ENCODE results near the gene DACH1.

DACH1 gene

DNA sequence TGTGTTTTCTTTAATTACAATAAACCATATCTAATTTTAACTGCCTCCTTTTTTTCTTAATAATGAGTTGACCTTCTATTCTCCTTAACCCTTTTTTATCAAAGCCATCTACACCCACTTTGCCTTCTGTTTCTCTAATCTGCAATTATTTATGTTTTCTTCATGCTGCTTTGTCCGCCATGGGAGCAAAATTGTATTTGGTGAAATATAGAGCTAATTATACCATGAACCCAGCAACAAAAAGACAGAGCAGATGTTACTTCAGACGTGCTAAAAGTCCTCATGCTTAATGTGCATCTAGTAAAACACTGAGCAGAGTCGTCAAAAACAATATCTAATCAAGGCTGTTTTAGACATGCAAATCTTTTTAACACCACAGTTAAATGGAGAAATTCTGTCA, 264.7 kb downstream of the DACH1 start:
- Histone ChIP-seq H2AFZ (ENCODE audit: low read depth, low read length) (no peak overlapping the region), H3K4me1 (ENCODE audit: low read length) (no peaks in the 10 kb centered on the region)

DNA sequence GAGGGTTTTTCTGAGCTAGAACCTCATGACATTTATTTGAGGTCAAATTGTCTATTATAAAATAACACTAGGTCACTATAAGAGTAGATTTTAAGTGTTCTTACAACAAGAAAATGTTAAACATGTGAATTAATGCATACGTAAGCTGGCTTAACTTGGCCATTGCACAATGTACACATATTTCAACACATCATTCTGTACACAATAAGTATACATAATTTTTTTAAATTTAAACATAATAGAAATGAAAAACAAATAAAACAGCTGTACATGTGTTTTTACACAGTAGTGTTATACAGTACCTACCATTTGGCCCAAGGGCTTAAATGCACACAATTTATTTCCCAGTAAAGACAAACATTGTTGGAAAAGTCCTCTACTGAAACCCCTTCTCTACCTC, 269.9 kb downstream of the DACH1 start:
- no peak overlapping the region for H2AFZ ChIP-seq (ENCODE audit: low read depth, low read length)
- H3K27ac ChIP-seq (ENCODE audit: low read length): no peak overlapping the region
- no peaks in the 10 kb centered on the region for H3K9me3 ChIP-seq (ENCODE audit: insufficient read depth, low read length)
- no peaks in the 10 kb centered on the region for H3K79me2 ChIP-seq (ENCODE audit: low read length)
- H3K36me3 ChIP-seq (replicated peaks; ENCODE audit: low read depth, low read length): no peaks in the 10 kb centered on the region
- H4K20me1 ChIP-seq (ENCODE audit: insufficient read depth, low read length): no peaks in the 10 kb centered on the region
- H3K27me3 ChIP-seq (ENCODE audit: low read depth, low read length): no peaks in the 10 kb centered on the region
- no peak overlapping the region for H3K4me2 ChIP-seq (ENCODE audit: low read length)
- H3K4me3 ChIP-seq (ENCODE audit: low read length): no peak overlapping the region
- H3K4me1 ChIP-seq (ENCODE audit: low read length): no peaks in the 10 kb centered on the region
- TF ChIP-seq EZH2phosphoT487 (IDR thresholded peaks at IDR 0.05; ENCODE audit: low read depth): no peak
- no peak for TF ChIP-seq CTCF (IDR thresholded peaks at IDR 0.05; ENCODE audit: low read depth, low read length)
- no peak overlapping the region for H3K9ac ChIP-seq (ENCODE audit: low read length)

More for the DNA sequence above, 264.7 kb downstream of the DACH1 start:
- no peaks in the 10 kb centered on the region for H3K36me3 ChIP-seq (replicated peaks; ENCODE audit: low read depth, low read length)
- H3K4me3 ChIP-seq (ENCODE audit: low read length): no peak overlapping the region
- H4K20me1 ChIP-seq (ENCODE audit: insufficient read depth, low read length): no peaks in the 10 kb centered on the region
- no peak overlapping the region for H3K4me2 ChIP-seq (ENCODE audit: low read length)
- H3K9me3 ChIP-seq (ENCODE audit: insufficient read depth, low read length): no peaks in the 10 kb centered on the region
- no peaks in the 10 kb centered on the region for H3K79me2 ChIP-seq (ENCODE audit: low read length)
- no peak for TF ChIP-seq CTCF (IDR thresholded peaks at IDR 0.05; ENCODE audit: low read depth, low read length)
- no peak for TF ChIP-seq EZH2phosphoT487 (IDR thresholded peaks at IDR 0.05; ENCODE audit: low read depth)
- no peak overlapping the region for H3K9ac ChIP-seq (ENCODE audit: low read length)
- no peaks in the 10 kb centered on the region for H3K27me3 ChIP-seq (ENCODE audit: low read depth, low read length)
- H3K27ac ChIP-seq (ENCODE audit: low read length): no peak overlapping the region

- no peak overlapping the region for H2AFZ ChIP-seq (ENCODE audit: low read depth, low read length)
- H3K79me2 ChIP-seq (ENCODE audit: low read length): no peaks in the 10 kb centered on the region
- H3K4me2 ChIP-seq (ENCODE audit: low read length): no peak overlapping the region
- H3K4me3 ChIP-seq (ENCODE audit: low read length): no peak overlapping the region
- no peaks in the 10 kb centered on the region for H3K27me3 ChIP-seq (ENCODE audit: low read depth, low read length)
- no peaks in the 10 kb centered on the region for H3K36me3 ChIP-seq (replicated peaks; ENCODE audit: low read depth, low read length)
- H3K4me1 ChIP-seq (ENCODE audit: low read length): no peaks in the 10 kb centered on the region
- no peaks in the 10 kb centered on the region for H3K9me3 ChIP-seq (ENCODE audit: insufficient read depth, low read length)
- no peak overlapping the region for H3K9ac ChIP-seq (ENCODE audit: low read length)
- H4K20me1 ChIP-seq (ENCODE audit: insufficient read depth, low read length): no peaks in the 10 kb centered on the region
- H3K27ac ChIP-seq (ENCODE audit: low read length): no peak overlapping the region
- TF ChIP-seq EZH2phosphoT487 (IDR thresholded peaks at IDR 0.05; ENCODE audit: low read depth) (no peak), CTCF (IDR thresholded peaks at IDR 0.05; ENCODE audit: low read depth, low read length) (no peak)
Measured at GRCh38 chr13:71596116-71596515, 270.9 kb downstream of the DACH1 start.

GRCh38 chr13:71593566-71593965, 273.4 kb downstream of the DACH1 start:
- no peaks in the 10 kb centered on the region for H3K27me3 ChIP-seq (ENCODE audit: low read depth, low read length)
- no peak overlapping the region for H3K9ac ChIP-seq (ENCODE audit: low read length)
- H3K4me2 ChIP-seq (ENCODE audit: low read length): no peak overlapping the region
- H3K4me1 ChIP-seq (ENCODE audit: low read length): no peaks in the 10 kb centered on the region
- no peak overlapping the region for H3K27ac ChIP-seq (ENCODE audit: low read length)
- H3K4me3 ChIP-seq (ENCODE audit: low read length): no peak overlapping the region
- H3K79me2 ChIP-seq (ENCODE audit: low read length): no peaks in the 10 kb centered on the region
- no peaks in the 10 kb centered on the region for H3K36me3 ChIP-seq (replicated peaks; ENCODE audit: low read depth, low read length)
- H2AFZ ChIP-seq (ENCODE audit: low read depth, low read length): no peak overlapping the region
- no peaks in the 10 kb centered on the region for H3K9me3 ChIP-seq (ENCODE audit: insufficient read depth, low read length)
- no peak for TF ChIP-seq CTCF (IDR thresholded peaks at IDR 0.05; ENCODE audit: low read depth, low read length)
- TF ChIP-seq EZH2phosphoT487 (IDR thresholded peaks at IDR 0.05; ENCODE audit: low read depth): no peak
- H4K20me1 ChIP-seq (ENCODE audit: insufficient read depth, low read length): no peaks in the 10 kb centered on the region
